Osteoblast (primary cell): ENCODE measurements around the gene HOXA10. TPM values are rescaled to one million over a fixed set of nuclear protein-coding genes. Genes with fewer than 3 reads are reported as not detected.
A peak's percentile ranks its signal among the peaks of the same experiment; 100 is the strongest.

ENCODE experiments used
- DNase-seq: peaks from one replicate; pipeline ENCODE4 v3.0.0; 2011; ENCODE audit warnings: low spot score, mixed read lengths; ENCODE audit not compliant: insufficient read length; ENCODE audit errors: missing footprints
- H2AFZ ChIP-seq: 2 replicates; pipeline ENCODE4 v1.6.0; 2011; ENCODE audit warnings: mild to moderate bottlenecking, low read length
- H3K27ac ChIP-seq: 2 replicates; pipeline ENCODE4 v1.5.1; 2011; ENCODE audit warnings: mild to moderate bottlenecking, low read depth, low read length, moderate library complexity
- H3K27me3 ChIP-seq: 2 replicates; pipeline ENCODE4 v1.6.0; 2012; ENCODE audit warnings: mild to moderate bottlenecking, control low read depth, inconsistent platforms, low read length, moderate library complexity; ENCODE audit not compliant: insufficient read depth
- H3K36me3 ChIP-seq: 2 replicates; pipeline ENCODE4 v1.5.1; 2011; ENCODE audit warnings: mild to moderate bottlenecking, low read length, control low read depth, moderate library complexity; ENCODE audit not compliant: insufficient read depth
- H3K4me1 ChIP-seq: 2 replicates; pipeline ENCODE4 v1.5.1; 2011; ENCODE audit warnings: mild to moderate bottlenecking, low read length, control low read depth, moderate library complexity; ENCODE audit not compliant: insufficient read depth
- H3K4me2 ChIP-seq: 2 replicates; pipeline ENCODE4 v1.6.0; 2011; ENCODE audit warnings: mild to moderate bottlenecking, low read length; ENCODE audit not compliant: insufficient read depth
- H3K4me3 ChIP-seq: fragments of 200-600 bp; sonication (generic); 3 replicates; pipeline ENCODE4 v1.5.1; 2012; ENCODE audit warnings: mild to moderate bottlenecking, low read length, inconsistent platforms; ENCODE audit not compliant: insufficient read depth
- H3K79me2 ChIP-seq: 2 replicates; pipeline ENCODE4 v1.6.0; 2012; ENCODE audit warnings: mild to moderate bottlenecking, low read length, control low read depth, inconsistent platforms; ENCODE audit not compliant: insufficient read depth
- H3K9me3 ChIP-seq: 2 replicates; pipeline ENCODE4 v1.5.1; 2011; ENCODE audit warnings: low read depth, low read length, control low read depth
- H4K20me1 ChIP-seq: 2 replicates; pipeline ENCODE4 v1.6.0; 2012; ENCODE audit warnings: mild to moderate bottlenecking, low read length, control low read depth; ENCODE audit not compliant: insufficient read depth
- CTCF ChIP-seq: IDR thresholded peaks from 2 replicates; pipeline ENCODE4 v1.5.1; 2011; ENCODE audit warnings: mild to moderate bottlenecking, low read depth, low read length, moderate library complexity; ENCODE audit errors: extremely low read depth
- small RNA-seq: library from RNA; depleted of rRNA; stranded (forward); fragments of <200 nt; gene quantifications from one replicate; pipeline ENCODE3, GENCODE V24; 2012
- total RNA-seq: library from RNA; depleted of rRNA; stranded (reverse); fragments of >200 nt; gene quantifications from 2 replicates; pipeline ENCODE4 v1.2.3, GENCODE V29; 2012

Gene HOXA10
- total RNA-seq, 1 donor, result 43.1 TPM

GRCh38 chr7:27122077-27122910, 51.8 kb downstream of the HOXA10 start:
- Histone ChIP-seq H3K4me3 (no peak overlapping the region), H3K79me2 (no peaks in the 10 kb centered on the region), H2AFZ (no peak overlapping the region), H3K27ac (no peak overlapping the region), H3K27me3 (no peaks in the 10 kb centered on the region), H3K4me1 (no peaks in the 10 kb centered on the region), H4K20me1 (peaks cover 10% of the 10 kb centered on the region), H3K36me3 (peaks cover 13% of the 10 kb centered on the region), H3K4me2 (no peak overlapping the region), H3K9me3 (no peaks in the 10 kb centered on the region)
- TF ChIP-seq CTCF, result no peak
- DNase-seq, result peak; percentile 3

- Histone ChIP-seq H3K27me3 (no peaks in the 10 kb centered on the region), H3K79me2 (no peaks in the 10 kb centered on the region), H2AFZ (no peak overlapping the region), H3K9me3 (no peaks in the 10 kb centered on the region), H4K20me1 (peaks cover 16% of the 10 kb centered on the region), H3K4me2 (no peak overlapping the region), H3K4me3 (no peak overlapping the region), H3K27ac (no peak overlapping the region), H3K4me1 (no peaks in the 10 kb centered on the region), H3K36me3 (peaks cover 13% of the 10 kb centered on the region)
- peak; percentile 37 for DNase-seq
- no peak for TF ChIP-seq CTCF
Measured at GRCh38 chr7:27121684-27122076, 52.4 kb downstream of the HOXA10 start.

Small RNAs within 50 kb of the gene (small RNA-seq; reads per million reads assigned to genes)
- gene AC004080.5 (not detected), gene RF02140 (not detected), gene RF02141 (not detected)

Other genes with a start within 250 kb of the HOXA10 start
- gene HOXA1, start 78.3 kb downstream of the HOXA10 start, total RNA-seq, result 0.72 and 1.5 TPM in 2 replicates
- gene HOXA2, start 71.6 kb downstream of the HOXA10 start, total RNA-seq, result 0.36 and 0.59 TPM in 2 replicates
- 0.72 and 1.2 TPM in 2 replicates for gene HOXA4, start 43.6 kb downstream of the HOXA10 start, total RNA-seq
- gene HOXA5, start 30.6 kb downstream of the HOXA10 start, total RNA-seq, result 3.2 and 5.8 TPM in 2 replicates
- gene HOXA6, start 26.5 kb downstream of the HOXA10 start, total RNA-seq, result 5.0 and 7.6 TPM in 2 replicates
- gene HOXA3, start 21.7 kb downstream of the HOXA10 start, total RNA-seq, result 3.5 and 4.0 TPM in 2 replicates
- gene HOXA7, start 17.6 kb downstream of the HOXA10 start, total RNA-seq, result 3.6 and 4.4 TPM in 2 replicates
- 15.3 and 19.5 TPM in 2 replicates for gene HOXA9, start 8.8 kb downstream of the HOXA10 start, total RNA-seq
- 14.4 and 15.2 TPM in 2 replicates for gene HOXA11, start 10.9 kb upstream of the HOXA10 start, total RNA-seq
- gene HOXA13, start 25.8 kb upstream of the HOXA10 start, total RNA-seq, result 6.2 and 8.0 TPM in 2 replicates
- gene EVX1, start 68.5 kb upstream of the HOXA10 start, total RNA-seq, result not detected in 2 replicates